ENCODE measurements around the gene SLC8A2.
A peak's percentile ranks its signal among the peaks of the same experiment; 100 is the strongest.

SLC8A2 gene

GRCh38 chr19:47421844-47422395 lies 49.8 kb downstream of the SLC8A2 start:
- no peaks in the 10 kb centered on the region for H3K9me2 ChIP-seq (replicated peaks; ENCODE audit: control insufficient read depth, low read length)
- no peak overlapping the region for H3K4me2 ChIP-seq (ENCODE audit: low read length)
- peaks cover 3% of the 10 kb centered on the region; the same call in 1 of the 2 replicates for H3F3A ChIP-seq (ENCODE audit: control insufficient read depth, insufficient read depth)
- H3K4me1 ChIP-seq (ENCODE audit: control insufficient read depth, low read length), result peaks cover 54% of the 10 kb centered on the region
- H3K36me3 ChIP-seq (ENCODE audit: control insufficient read depth, low read length), result no peaks in the 10 kb centered on the region
- H3K9me3 ChIP-seq (ENCODE audit: control insufficient read depth, insufficient read depth, low read length), result no peaks in the 10 kb centered on the region
- H3K4me3 ChIP-seq (ENCODE audit: low read length), result no peak overlapping the region
- peaks cover 10% of the 10 kb centered on the region for H3K79me2 ChIP-seq (ENCODE audit: control insufficient read depth, low read length)
- H4K20me1 ChIP-seq (ENCODE audit: control insufficient read depth, insufficient read depth, low read depth, low read length), result no peaks in the 10 kb centered on the region
- H3K27ac ChIP-seq (ENCODE audit: low read depth, low read length), result no peak overlapping the region
- peaks cover 54% of the 10 kb centered on the region for H3K27me3 ChIP-seq (ENCODE audit: control insufficient read depth, low read length)
- TF ChIP-seq EZH2phosphoT487 (IDR thresholded peaks at IDR 0.05; ENCODE audit: borderline replicate concordance, low read length), result no peak

GRCh38 chr19:47421244-47421786 lies 50.4 kb downstream of the SLC8A2 start:
- Histone ChIP-seq H3K36me3 (ENCODE audit: control insufficient read depth, low read length) (peaks cover 2% of the 10 kb centered on the region; the same call in 1 of the 2 replicates), H3K27ac (ENCODE audit: low read depth, low read length) (no peak overlapping the region), H3F3A (ENCODE audit: control insufficient read depth, insufficient read depth) (peaks cover 3% of the 10 kb centered on the region; the same call in 1 of the 2 replicates), H4K20me1 (ENCODE audit: control insufficient read depth, insufficient read depth, low read depth, low read length) (no peaks in the 10 kb centered on the region), H3K4me2 (ENCODE audit: low read length) (peak overlapping the region; percentile 8; the same call in 1 of the 2 replicates), H3K9me3 (ENCODE audit: control insufficient read depth, insufficient read depth, low read length) (no peaks in the 10 kb centered on the region), H3K27me3 (ENCODE audit: control insufficient read depth, low read length) (peaks cover 54% of the 10 kb centered on the region), H3K9me2 (replicated peaks; ENCODE audit: control insufficient read depth, low read length) (no peaks in the 10 kb centered on the region), H3K4me1 (ENCODE audit: control insufficient read depth, low read length) (peaks cover 53% of the 10 kb centered on the region), H3K4me3 (ENCODE audit: low read length) (no peak overlapping the region), H3K79me2 (ENCODE audit: control insufficient read depth, low read length) (peaks cover 10% of the 10 kb centered on the region)
- no peak for TF ChIP-seq EZH2phosphoT487 (IDR thresholded peaks at IDR 0.05; ENCODE audit: borderline replicate concordance, low read length)
- no peak for TF ChIP-seq CTCF (IDR thresholded peaks at IDR 0.05; ENCODE audit: low read depth, low read length, poor library complexity, severe bottlenecking)

DNA sequence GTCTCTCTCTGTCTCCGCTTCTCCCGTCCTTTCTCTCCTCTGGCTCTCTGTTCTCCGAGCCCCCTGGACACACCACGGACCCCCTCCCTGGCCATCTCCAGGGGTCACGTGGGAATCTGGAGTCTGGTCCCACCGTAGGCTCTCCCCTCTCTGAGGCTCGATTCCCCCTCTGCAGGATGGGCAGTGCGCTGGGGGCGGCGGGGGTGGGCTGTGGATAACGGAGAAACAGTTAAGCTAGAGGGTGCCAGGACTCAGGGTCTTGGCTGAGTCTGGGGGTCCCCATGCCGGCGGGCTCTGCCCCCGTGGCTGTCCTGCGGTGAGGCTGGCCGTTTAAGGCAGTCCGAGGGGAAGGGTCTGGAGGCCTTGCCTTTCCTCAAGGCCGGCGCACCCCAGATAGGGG lies 51.9 kb downstream of the SLC8A2 start:
- peaks cover 4% of the 10 kb centered on the region; the same call in 1 of the 2 replicates for H3K36me3 ChIP-seq (ENCODE audit: control insufficient read depth, low read length)
- peak overlapping the region; percentile 72; the same call in 1 of the 2 replicates for H3K4me3 ChIP-seq (ENCODE audit: low read length)
- no peaks in the 10 kb centered on the region for H3K9me2 ChIP-seq (replicated peaks; ENCODE audit: control insufficient read depth, low read length)
- no peaks in the 10 kb centered on the region for H4K20me1 ChIP-seq (ENCODE audit: control insufficient read depth, insufficient read depth, low read depth, low read length)
- TF ChIP-seq EZH2phosphoT487 (IDR thresholded peaks at IDR 0.05; ENCODE audit: borderline replicate concordance, low read length) (no peak), CTCF (IDR thresholded peaks at IDR 0.05; ENCODE audit: low read depth, low read length, poor library complexity, severe bottlenecking) (no peak)
- peaks cover 54% of the 10 kb centered on the region for H3K27me3 ChIP-seq (ENCODE audit: control insufficient read depth, low read length)
- peak overlapping the region; percentile 65 for H3K4me2 ChIP-seq (ENCODE audit: low read length)
- H3K79me2 ChIP-seq (ENCODE audit: control insufficient read depth, low read length), result peaks cover 10% of the 10 kb centered on the region
- H3K27ac ChIP-seq (ENCODE audit: low read depth, low read length), result no peak overlapping the region
- peaks cover 53% of the 10 kb centered on the region for H3K4me1 ChIP-seq (ENCODE audit: control insufficient read depth, low read length)
- no peaks in the 10 kb centered on the region for H3K9me3 ChIP-seq (ENCODE audit: control insufficient read depth, insufficient read depth, low read length)
- H3F3A ChIP-seq (ENCODE audit: control insufficient read depth, insufficient read depth), result peaks cover 3% of the 10 kb centered on the region; the same call in 1 of the 2 replicates
